Muscle layer of colon (tissue), 2 donors: ENCODE results near the gene RXRG.

Source experiments
- H3K27ac ChIP-seq: one replicate; pipeline ENCODE4 v1.7.0; 2013; ENCODE audit warnings: low read depth, mild to moderate bottlenecking, low read length, moderate library complexity
- H3K27me3 ChIP-seq, 2 donors: one replicate each; pipeline ENCODE4 v1.7.0; 2013; ENCODE audit warnings: low read length in 2 of 2, mild to moderate bottlenecking in 2 of 2; ENCODE audit not compliant: insufficient read depth in 2 of 2, control insufficient read depth in 1 of 2
- H3K36me3 ChIP-seq: one replicate; pipeline ENCODE4 v1.7.0; 2013; ENCODE audit warnings: mild to moderate bottlenecking, low read length; ENCODE audit not compliant: insufficient read depth
- H3K4me1 ChIP-seq: one replicate; pipeline ENCODE4 v1.7.0; 2013; ENCODE audit warnings: mild to moderate bottlenecking, low read length; ENCODE audit not compliant: insufficient read depth
- H3K4me3 ChIP-seq, 2 donors: one replicate each; pipeline ENCODE4 v1.7.0; 2013; ENCODE audit warnings: low read length in 2 of 2, low read depth in 1 of 2, mild to moderate bottlenecking in 1 of 2, moderate library complexity in 1 of 2
- H3K9ac ChIP-seq: one replicate; pipeline ENCODE4 v1.7.0; 2013; ENCODE audit warnings: low read length
- H3K9me3 ChIP-seq: one replicate; pipeline ENCODE4 v1.7.0; 2013; ENCODE audit warnings: mild to moderate bottlenecking, low read length
- donor health status: abdominal sarcoma.
- donor health status: Adenocarcinoma of cecum.

Gene RXRG

GRCh38 chr1:165424454-165425216 is 20.3 kb downstream of the RXRG start:
- no peak overlapping the region for H3K27ac ChIP-seq
- no peaks in the 10 kb centered on the region for H3K4me1 ChIP-seq
- no peak overlapping the region for H3K9ac ChIP-seq
- H3K4me3 ChIP-seq = peak overlapping the region in 1 of 2 donors; percentile 8
- no peaks in the 10 kb centered on the region for H3K9me3 ChIP-seq
- H3K27me3 ChIP-seq = no peaks in the 10 kb centered on the region
- H3K36me3 ChIP-seq = no peaks in the 10 kb centered on the region

GRCh38 chr1:165423136-165423535 is 21.8 kb downstream of the RXRG start:
- Histone ChIP-seq H3K4me1 (no peaks in the 10 kb centered on the region), H3K36me3 (no peaks in the 10 kb centered on the region), H3K27me3 (no peaks in the 10 kb centered on the region), H3K4me3 (no peak overlapping the region), H3K27ac (no peak overlapping the region), H3K9ac (no peak overlapping the region), H3K9me3 (no peaks in the 10 kb centered on the region)

GRCh38 chr1:165420655-165421054 is 24.3 kb downstream of the RXRG start:
- H3K4me3 ChIP-seq = no peak overlapping the region
- no peaks in the 10 kb centered on the region for H3K36me3 ChIP-seq
- no peak overlapping the region for H3K9ac ChIP-seq
- H3K27ac ChIP-seq = no peak overlapping the region
- H3K4me1 ChIP-seq = no peaks in the 10 kb centered on the region
- H3K9me3 ChIP-seq = no peaks in the 10 kb centered on the region
- no peaks in the 10 kb centered on the region for H3K27me3 ChIP-seq

- H3K9ac ChIP-seq = no peak overlapping the region
- H3K27me3 ChIP-seq = no peaks in the 10 kb centered on the region
- no peak overlapping the region for H3K4me3 ChIP-seq
- H3K9me3 ChIP-seq = no peaks in the 10 kb centered on the region
- no peaks in the 10 kb centered on the region for H3K4me1 ChIP-seq
- no peak overlapping the region for H3K27ac ChIP-seq
- H3K36me3 ChIP-seq = no peaks in the 10 kb centered on the region
Measured at GRCh38 chr1:165419839-165420238, 25.1 kb downstream of the RXRG start.

- Histone ChIP-seq H3K9ac (no peak overlapping the region), H3K4me3 (no peak overlapping the region), H3K36me3 (no peaks in the 10 kb centered on the region), H3K9me3 (no peaks in the 10 kb centered on the region), H3K4me1 (no peaks in the 10 kb centered on the region), H3K27me3 (no peaks in the 10 kb centered on the region), H3K27ac (no peak overlapping the region)
Measured at GRCh38 chr1:165418195-165418594, 26.7 kb downstream of the RXRG start.

- H3K9me3 ChIP-seq = no peaks in the 10 kb centered on the region
- H3K9ac ChIP-seq = no peak overlapping the region
- no peak overlapping the region for H3K27ac ChIP-seq
- no peaks in the 10 kb centered on the region for H3K27me3 ChIP-seq
- H3K36me3 ChIP-seq = no peaks in the 10 kb centered on the region
- H3K4me1 ChIP-seq = no peaks in the 10 kb centered on the region
- H3K4me3 ChIP-seq = no peak overlapping the region
Measured at GRCh38 chr1:165416876-165417275, 28.1 kb downstream of the RXRG start.

- no peak overlapping the region for H3K9ac ChIP-seq
- no peaks in the 10 kb centered on the region for H3K36me3 ChIP-seq
- no peak overlapping the region for H3K4me3 ChIP-seq
- H3K27me3 ChIP-seq = no peaks in the 10 kb centered on the region
- no peaks in the 10 kb centered on the region for H3K9me3 ChIP-seq
- H3K27ac ChIP-seq = no peak overlapping the region
- H3K4me1 ChIP-seq = no peaks in the 10 kb centered on the region
Measured at GRCh38 chr1:165415068-165415467, 29.9 kb downstream of the RXRG start.

GRCh38 chr1:165414620-165415019 is 30.3 kb downstream of the RXRG start:
- no peaks in the 10 kb centered on the region for H3K27me3 ChIP-seq
- no peaks in the 10 kb centered on the region for H3K9me3 ChIP-seq
- no peaks in the 10 kb centered on the region for H3K4me1 ChIP-seq
- no peak overlapping the region for H3K9ac ChIP-seq
- no peak overlapping the region for H3K4me3 ChIP-seq
- no peaks in the 10 kb centered on the region for H3K36me3 ChIP-seq
- H3K27ac ChIP-seq = no peak overlapping the region

GRCh38 chr1:165411396-165411795 is 33.5 kb downstream of the RXRG start:
- H3K36me3 ChIP-seq = no peaks in the 10 kb centered on the region
- no peak overlapping the region for H3K27ac ChIP-seq
- no peak overlapping the region for H3K4me3 ChIP-seq
- H3K4me1 ChIP-seq = no peaks in the 10 kb centered on the region
- no peak overlapping the region for H3K9ac ChIP-seq
- H3K27me3 ChIP-seq = no peaks in the 10 kb centered on the region
- H3K9me3 ChIP-seq = no peaks in the 10 kb centered on the region

GRCh38 chr1:165409657-165410358 is 35.1 kb downstream of the RXRG start:
- H3K4me3 ChIP-seq = no peak overlapping the region
- no peaks in the 10 kb centered on the region for H3K27me3 ChIP-seq
- H3K27ac ChIP-seq = no peak overlapping the region
- no peaks in the 10 kb centered on the region for H3K9me3 ChIP-seq
- H3K4me1 ChIP-seq = no peaks in the 10 kb centered on the region
- H3K36me3 ChIP-seq = no peaks in the 10 kb centered on the region
- H3K9ac ChIP-seq = no peak overlapping the region

GRCh38 chr1:165408518-165408917 is 36.4 kb downstream of the RXRG start:
- Histone ChIP-seq H3K9ac (no peak overlapping the region), H3K9me3 (no peaks in the 10 kb centered on the region), H3K4me1 (no peaks in the 10 kb centered on the region), H3K4me3 (no peak overlapping the region), H3K27me3 (no peaks in the 10 kb centered on the region), H3K27ac (no peak overlapping the region), H3K36me3 (no peaks in the 10 kb centered on the region)

GRCh38 chr1:165407398-165407797 is 37.5 kb downstream of the RXRG start:
- no peaks in the 10 kb centered on the region for H3K27me3 ChIP-seq

More at GRCh38 chr1:165407398-165407797, 37.5 kb downstream of the RXRG start:
- Histone ChIP-seq H3K36me3 (no peaks in the 10 kb centered on the region), H3K9ac (no peak overlapping the region), H3K27ac (no peak overlapping the region), H3K9me3 (no peaks in the 10 kb centered on the region), H3K4me3 (no peak overlapping the region), H3K4me1 (no peaks in the 10 kb centered on the region)
